ENCODE results near the gene MRPL22.
A peak's percentile ranks its signal among the peaks of the same experiment; 100 is the strongest.
"Not testable (repeated sequence)": the region's sequence is repeated elsewhere in the genome, so short reads cannot be mapped to it uniquely, and the experiment has no call there.

Gene MRPL22

DNA sequence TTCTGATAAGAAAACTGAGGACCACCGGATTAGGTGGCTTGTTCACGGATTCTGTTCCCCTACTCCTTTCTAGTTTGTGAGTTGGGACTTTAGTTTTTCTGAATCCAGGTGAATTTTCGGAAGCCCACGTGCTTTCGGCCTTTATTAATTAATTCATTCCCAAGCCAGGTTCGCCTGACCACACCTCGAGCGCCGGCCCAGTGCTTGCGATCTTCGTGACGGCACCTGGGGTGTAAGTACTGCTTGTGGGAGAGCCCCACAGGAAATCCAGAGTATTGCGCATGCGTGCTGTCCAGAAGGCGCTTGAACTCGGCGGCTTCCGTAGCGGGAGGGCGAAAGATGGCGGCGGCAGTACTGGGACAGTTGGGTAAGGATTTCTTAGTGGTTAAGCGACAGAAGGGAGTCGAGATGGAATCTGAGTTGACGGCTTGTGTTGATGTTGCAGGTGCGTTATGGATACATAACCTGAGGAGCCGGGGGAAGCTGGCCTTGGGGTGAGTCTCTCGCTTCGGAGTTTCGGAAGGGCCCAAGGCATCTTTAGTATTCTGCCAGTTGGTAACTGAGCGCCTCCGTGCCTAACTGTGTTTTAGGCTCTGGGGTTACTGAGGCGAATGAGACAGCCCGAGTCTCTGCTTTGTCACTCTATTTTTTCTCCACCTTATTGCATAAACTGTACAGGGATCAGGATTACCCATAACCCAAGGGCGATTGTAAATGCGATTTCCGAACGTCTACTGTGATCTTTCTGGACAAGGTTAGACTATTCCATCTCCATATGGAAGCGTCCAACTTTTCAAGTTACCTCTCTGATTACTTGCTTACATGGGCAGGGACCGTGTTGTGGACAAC is at the start of gene MRPL22:
Gene MRPL22 (plus strand): TSS at position 302 of the 849 bp plus-strand sequence. CDS start 38 bp downstream, at position 340.
- DNase-seq = peak; percentile 93

DNA sequence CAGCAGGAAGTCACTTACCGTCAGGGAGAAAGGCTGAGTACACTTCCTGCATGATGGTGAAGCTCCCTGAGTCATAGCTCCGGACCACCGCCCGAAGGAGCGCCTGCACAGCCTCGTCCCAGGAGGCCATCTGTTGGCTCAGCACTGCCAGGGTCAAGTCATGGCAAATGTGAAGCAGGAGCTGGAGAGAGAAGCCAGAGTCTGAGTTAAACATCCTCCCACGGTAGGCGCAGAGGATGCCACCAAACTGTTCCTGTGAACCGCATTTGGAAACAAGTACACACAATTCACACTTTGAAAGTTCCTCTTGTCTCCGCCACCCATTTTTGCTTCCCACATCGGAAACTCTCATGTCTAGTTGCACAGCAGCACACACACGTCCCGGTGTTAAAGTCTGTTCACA is 48.5 kb upstream of the MRPL22 start:
- DNase-seq = no peak

DNA sequence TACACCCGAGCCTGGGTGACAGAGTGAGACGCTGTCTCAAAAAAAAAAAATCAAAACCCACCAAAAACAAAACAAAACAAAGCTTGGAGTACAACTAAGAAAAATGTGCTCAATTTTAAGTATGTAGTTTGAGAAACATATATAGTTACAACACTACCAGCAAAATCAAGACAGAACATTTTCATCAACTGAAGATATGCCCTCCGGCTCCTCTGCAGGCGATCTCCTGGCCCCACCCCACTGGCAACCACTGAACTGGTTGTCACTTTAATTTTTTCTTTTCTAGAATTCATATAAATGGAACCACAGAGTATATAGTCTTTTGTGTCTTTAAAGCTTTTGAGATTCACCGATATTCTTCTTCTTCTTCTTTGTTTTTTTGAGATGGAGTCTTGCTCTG is 47.5 kb upstream of the MRPL22 start:
- no peak for DNase-seq

DNA sequence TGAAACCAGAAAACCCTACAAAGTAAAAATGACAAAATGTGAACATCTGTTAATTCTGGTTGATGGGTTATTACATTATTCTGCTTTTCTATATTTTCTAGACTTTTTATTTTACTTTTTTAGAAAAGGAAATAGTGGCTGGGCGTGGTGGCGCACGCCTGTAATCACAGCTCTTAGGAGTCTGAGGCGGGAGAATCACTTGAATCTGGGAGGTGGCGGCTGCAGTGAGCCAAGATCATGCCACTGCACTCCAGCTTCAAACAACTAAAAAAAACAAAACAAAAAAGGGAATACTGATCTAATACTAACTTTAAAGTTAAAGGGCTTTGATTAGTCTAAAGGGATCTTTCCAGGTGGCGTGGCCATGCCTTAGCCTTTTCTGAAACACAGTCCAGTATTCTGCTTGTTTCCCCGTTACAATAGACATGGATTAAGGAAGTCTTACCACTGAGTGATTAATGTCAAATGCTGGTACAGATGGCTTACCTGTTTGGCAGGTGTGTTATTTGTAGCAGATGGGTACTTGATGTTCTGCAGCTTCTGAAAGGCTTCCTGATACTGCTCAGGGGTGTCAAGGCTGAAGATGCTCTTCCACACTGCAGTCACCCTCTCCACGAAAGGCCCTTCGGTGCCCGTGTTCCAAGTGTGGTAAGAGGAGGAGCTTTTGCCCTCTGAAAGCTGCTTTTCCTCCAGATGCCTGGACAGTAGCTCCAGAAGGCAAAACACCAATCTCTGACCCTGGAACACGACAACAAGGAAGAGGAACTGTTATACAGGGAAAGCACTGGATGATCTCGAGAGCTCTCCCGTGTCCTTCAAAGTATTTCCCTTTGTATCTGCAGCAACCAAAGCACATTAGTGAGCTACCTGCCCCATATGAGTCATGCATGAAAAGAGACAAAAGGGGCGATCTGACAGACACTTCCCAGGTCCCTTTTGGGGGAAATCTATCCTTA is 45.0 kb upstream of the MRPL22 start:
- no peak for DNase-seq

DNA sequence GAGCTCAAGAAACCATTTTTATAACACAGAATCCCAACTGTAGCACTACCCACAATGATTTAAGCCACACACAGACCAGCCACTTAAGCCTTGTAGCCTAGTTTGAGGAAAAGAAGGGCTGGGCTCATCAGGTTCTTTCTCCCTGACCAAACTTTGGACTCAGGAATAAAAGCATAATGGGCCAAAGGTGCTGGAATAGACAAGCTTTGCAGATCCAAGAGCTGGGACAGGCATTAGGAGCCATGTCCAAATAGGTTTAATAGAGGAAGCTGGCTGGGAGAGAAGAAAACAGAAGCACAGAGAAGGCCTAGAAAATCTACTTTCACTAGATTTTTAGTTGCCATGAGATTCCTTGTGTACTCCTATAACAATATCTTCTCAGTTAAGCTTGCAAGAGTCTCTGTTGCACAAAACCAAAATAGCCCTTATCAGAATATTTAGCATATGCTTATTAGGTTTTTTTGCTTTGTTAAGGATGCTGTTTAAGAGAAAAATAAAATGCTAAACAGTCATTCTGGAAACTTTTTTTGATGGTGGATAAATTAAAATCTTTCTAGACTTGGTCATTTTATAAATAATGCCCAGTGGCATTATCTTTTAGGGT is 44.2 kb upstream of the MRPL22 start:
- no peak for DNase-seq

DNA sequence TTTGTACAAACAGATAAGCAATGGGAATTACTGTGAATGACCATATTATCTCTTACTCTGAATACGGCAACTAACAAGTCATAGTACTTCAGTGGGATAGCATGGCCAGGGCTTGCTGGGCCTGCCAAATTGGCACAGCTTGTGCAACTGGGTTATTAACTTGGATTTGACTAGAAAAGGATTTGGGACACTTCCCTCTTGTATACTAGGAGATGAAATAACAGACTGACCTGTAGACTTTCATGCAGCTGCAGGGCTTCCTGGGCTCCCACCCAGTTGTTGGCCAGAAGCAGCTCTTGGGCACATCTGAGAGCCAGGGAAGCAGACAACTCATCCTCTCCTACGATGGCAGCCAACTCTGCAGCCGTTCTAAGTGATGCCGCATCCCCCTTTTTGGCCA is 42.7 kb upstream of the MRPL22 start:
- DNase-seq = no peak

DNA sequence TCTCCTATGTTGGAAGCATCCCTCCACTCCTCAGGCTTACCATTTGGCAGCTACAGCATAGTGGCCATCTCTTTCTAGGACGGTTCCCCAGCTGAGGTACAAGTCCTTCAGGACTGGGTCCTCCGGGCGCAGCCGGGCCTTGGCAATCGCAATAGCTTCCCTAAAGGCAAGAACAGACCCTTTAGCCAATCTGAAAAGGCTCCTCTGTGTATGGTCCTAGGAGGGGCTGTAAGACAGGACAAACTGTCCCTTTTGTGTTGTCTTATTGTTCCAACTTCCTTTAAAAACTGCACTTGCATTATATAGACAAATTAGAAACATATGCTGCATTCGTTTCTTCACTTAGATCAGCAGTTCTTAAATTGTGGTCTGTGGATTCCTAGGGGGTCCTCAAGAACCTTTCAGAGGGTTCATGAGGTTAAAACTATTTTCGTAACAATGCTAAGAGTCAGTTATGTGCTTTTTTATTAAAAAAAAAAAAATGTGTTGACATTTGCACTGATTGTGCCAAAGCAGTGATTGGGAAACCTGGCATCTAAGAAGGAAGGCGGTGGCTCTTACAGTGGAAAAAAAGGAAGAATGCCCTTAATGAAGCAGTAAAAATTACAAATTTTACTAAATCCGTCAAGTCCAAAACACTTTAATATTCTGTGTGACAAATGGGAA is 41.6 kb upstream of the MRPL22 start:
- DNase-seq = no peak

DNA sequence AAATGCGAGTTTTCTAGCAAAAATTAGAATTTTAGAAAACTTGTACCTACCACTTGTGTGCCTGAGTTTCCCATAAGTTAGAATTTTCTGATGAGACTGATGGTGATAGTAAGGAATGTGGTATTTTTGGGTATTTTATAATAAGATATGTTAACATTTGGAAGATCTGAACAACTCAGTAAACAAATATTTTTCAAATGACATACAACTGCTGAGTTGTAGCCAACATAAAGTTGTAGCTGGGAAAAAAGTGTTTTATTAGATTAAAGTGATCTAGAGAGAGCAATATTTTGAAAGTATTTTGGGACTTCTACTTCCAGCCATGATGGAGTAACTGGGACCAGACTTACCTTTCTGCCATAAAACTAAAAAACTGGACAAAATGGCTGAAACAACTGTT is 40.8 kb upstream of the MRPL22 start:
- no peak for DNase-seq

DNA sequence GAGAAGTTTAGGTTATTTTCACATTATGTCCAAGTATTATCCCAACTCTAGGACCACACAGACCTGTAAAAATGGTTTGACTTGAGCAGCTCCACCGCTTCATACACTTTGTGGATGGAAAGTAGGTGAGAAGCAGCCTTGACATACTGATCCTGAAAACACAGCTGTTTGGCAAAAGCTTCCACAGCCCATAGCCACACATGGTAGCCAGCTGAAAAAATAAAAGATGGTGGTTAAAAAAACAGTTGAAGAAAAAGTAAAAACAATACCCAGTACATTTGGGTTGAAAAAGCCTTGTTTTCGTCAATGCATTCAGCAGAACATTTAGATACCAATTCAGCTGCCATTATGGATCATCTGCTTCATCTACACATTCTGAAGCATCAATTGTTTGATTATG is 39.6 kb upstream of the MRPL22 start:
- no peak for DNase-seq

DNA sequence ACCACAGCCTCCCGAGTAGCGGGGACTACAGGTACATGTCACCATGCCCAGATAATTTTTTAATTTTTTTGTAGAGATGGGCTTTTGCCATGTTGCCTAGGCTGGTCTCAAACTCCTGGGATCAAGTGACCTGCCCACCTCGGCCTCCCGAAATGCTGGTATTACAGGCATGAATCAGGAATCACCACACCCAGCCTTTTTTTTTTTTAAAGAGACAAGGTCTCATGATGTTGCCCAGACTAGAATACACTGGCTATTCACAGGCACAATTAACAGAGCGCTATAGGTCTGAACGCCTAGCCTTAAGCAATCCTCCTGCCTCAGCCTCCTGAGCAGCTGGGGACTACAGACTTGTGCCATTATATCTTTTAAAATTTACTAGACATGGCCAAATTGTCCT is 39.0 kb upstream of the MRPL22 start:
- no peak for DNase-seq

DNA sequence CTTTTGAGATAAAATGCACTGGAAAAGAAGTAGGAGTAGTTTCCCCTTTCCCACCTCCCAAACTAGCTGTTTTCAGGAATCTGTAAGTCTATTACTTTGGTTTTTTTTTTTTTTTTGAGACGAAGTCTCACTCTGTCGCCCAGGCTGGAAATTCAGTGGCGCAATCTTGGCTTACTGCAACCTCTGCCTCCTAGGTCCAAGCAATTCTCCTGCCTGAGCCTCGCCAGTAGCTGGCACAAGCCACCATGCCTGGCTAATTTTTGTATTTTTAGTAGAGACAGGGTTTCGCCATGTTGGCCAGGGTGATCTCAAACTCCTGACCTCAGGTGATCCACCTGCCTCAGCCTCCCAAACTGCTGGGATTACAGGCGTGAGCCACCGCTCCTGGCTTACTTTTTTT is 35.3 kb upstream of the MRPL22 start:
- DNase-seq = not testable (repeated sequence)

DNA sequence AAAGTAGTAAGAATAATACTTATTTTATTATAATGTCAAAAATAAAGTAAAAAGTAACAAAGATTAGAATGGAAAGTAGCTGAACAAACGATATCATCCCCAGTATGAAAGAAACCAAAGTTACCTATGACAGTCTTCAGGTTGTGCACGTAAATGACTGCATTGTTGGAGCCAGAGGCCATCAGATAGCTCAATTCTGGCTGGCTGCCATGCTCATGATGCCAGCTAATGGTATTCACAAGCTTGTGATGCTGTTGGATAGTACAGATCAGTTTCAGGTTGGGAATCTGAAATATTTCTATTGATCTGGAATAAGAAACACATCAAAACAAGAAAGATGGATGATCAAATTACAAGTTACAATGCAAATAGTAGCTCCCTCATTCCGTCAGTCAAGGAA is 24.0 kb upstream of the MRPL22 start:
- no peak for DNase-seq

DNA sequence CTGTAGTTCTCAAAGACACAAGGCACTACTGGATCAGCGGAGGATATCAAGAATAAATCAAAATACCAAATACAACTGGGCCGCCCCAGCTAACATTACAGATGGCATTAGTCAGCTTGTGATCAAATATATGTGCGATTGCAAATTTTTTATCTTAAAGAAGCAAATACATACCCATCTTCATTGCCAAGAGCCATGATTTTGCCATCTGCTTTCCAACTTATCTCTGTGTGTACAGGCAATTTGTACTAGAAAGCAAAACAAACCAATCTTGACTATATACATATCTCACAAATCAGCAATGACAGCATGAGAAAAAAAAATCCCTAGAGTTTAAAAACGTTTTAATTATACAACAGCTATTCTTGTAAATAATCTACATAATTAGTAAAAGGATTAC is 23.1 kb upstream of the MRPL22 start:
- no peak for DNase-seq

DNA sequence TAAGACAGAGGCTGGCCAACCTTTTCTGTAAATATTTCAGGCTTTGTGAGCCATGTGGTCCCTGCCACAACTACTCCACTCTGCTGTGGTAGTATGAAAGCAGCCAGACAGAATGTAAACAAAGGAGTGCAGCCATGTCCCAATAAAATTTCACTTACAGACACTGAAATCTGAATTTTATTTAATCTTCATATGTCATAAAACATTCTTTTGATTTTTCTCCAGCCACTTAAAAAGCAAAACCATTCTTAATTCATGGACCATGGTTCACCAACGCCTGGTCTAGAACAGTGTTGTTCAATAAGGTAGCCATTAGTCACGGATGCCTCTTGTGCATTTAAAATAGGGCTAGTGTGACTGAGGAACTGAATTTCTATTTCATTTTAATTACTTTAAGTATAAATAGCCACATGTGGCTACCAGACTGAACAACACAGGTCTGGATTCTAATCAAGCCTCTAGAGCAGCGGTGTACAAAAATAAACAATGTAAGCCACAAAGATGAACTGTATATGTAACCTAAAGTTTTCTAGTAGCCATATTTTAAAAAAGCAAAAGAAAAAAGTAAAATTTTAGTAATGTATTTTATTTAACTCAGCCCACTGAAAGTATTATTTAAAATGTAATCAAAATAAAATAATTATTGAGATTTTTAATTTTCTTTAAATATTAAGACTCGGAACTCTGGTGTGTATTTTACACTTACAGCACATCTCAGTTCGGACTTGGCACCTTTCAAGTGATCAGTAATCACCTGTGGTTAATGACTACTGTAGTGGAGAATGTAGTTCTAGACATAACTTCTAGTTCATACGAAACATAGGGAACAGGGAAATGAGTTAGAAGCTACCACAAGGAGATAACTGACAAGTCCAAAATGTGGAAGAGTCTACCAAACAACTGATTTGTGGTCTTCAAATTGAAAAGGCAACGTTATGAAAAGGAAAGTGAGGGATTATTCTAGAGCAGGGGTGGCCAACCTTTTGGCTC is 17.1 kb upstream of the MRPL22 start:
- no peak for DNase-seq

DNA sequence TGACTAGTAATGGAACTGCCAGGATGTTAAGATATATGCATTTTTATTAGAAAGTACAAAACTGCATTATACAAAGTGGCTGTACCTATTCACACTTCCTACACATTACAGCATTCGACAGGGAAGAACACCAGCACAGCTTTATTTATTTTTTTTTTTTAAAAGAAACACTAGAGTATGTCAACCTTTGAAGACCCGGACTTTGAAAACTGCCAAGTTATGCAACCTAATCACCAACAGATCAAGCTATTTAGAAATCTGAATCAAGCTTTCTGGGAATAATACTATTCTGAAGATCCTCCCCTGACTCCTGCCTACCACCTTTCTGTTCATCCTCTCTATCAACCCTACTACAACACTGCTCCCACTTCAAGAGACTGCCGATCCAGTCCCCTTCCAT is 7.3 kb upstream of the MRPL22 start:
- DNase-seq = no peak

DNA sequence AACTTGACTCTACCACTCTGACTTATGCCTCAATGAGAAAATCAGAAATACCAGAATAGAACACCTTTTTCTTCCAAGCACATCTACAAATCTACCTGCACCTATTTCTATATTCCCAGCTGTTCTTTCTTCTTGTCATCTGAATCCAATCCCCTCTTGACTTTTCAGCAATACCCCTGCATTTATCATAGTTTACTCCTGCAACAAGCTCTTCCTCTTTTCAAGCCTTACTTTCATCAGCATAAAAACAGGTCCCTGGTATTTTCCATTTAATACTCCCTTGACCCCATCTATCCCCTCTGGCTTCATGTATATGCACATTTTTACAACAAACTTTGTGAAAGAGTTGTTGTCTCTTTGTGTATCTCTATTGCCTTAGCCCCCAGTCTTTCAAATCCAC is 6.0 kb upstream of the MRPL22 start:
- DNase-seq = no peak

DNA sequence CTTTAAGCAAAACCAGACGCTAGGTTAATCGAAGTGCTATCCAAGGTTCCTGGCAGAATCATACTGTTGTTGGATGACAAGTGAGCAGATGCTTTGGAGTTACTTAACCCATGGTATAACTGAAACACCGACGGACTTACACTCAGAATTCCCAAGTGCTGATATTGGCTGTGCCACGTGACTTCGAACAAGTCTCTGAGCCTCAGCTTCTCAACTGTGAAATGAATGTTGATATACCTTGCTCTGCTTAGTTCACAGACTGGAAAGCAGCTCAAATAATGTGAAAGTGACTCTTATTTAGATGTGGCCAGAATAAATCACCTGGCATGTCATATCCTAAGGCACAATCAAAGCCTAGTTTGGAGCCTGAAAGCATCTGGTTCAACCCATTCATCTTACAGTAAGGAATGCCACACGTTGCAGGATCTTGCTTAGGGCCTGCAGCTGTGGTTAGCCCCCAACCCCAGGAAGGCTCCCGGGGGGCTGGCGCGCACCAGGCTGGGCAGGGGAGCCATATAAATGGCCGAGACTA is 3.6 kb upstream of the MRPL22 start:
- DNase-seq = no peak

DNA sequence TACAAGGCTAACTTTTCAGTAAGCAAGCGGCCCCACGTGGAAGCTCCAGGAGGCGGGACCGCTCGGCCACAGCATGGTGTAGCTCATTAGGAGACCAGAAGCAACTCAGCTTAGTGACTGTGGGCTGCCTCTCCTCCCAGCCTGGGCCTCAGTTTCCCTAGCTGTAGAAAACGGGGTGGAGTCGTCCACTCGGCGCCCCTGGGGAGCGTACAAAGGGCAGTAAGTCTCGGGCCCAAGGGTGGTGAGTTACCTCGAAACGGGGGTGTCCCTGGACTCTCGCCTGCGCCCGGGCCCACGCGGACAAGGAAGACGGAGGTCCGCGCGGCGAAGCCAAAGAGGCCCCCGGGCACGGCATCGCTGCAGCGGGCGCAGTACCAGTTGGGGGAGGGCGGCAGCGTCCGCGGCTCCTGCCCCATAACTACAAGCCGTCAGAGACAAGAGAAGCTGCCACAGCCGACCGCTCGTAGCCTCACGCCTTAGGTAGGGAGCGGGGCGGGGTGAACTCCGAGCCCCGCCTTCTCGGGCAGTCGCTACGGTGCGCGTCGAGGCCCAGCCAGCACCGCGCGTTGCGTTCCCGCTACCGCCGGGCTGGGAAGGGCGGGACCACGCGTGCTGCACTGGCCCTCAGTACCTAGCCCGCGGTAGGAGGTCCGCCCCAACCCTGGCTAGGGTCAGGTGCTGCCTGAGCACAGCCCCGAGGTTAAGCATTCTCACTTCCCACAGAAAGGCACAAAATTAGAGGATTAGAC is 3.0 kb upstream of the MRPL22 start, which contains the start of gene GEMIN5:
Gene GEMIN5 (minus strand): TSS at position 494 of the 749 bp plus-strand sequence. CDS start 78 bp downstream, at position 416.
- peak; percentile 75 to 78 for DNase-seq

DNA sequence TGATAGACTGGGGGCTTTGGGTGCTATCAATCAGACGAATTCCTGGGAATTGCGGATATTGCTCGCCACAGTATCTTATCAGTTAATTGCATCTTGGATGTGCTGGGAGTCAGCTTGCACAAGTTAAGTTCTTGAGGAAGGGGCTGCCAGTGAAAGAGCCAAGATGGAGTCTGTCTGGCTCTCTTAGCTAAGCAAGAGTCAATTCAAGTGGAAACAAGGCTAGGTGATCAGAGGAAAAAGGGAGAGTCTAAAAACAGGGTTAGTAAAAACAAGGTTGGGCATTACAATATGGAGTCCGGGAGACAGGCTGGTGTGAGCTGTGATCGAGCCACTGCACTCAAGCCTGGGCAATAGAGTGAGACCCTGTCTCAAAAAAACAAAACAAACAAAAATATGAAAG is 1.5 kb upstream of the MRPL22 start:
- DNase-seq = not testable (repeated sequence)

DNA sequence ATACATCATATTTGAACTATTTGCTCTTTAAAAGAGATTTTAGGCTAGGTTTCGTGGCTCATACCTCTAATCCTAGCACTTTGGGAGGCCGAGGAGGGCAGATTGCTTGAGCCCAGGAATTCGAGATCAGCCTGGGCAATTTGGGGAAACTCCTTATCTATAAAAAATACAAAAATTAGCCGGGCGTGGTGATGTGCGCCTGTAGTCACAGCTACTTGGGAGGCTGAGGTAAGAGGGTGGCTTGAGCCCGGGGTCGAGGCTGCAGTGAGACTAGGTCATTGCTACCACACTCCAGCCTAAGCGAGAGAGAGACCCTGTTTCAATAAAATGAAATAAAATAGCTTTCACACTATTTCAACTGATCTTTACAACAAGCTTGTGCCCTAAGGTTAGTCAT is 500 bp upstream of the MRPL22 start:
- DNase-seq = no peak
